Hepatocyte (in vitro differentiated cells): ENCODE results near the gene KIRREL3.

ENCODE experiments used
- EZH2 ChIP-seq: fragments of 200-600 bp; sonication (generic); IDR thresholded peaks from 2 replicates; pipeline ENCODE4 v1.6.1; 2016; ENCODE audit warnings: antibody characterized with exemption, mild to moderate bottlenecking, borderline replicate concordance
- TF ChIP-seq, protein P1 (sequence below): fragments of 200-600 bp; sonication (generic); IDR thresholded peaks from 2 replicates; pipeline ENCODE4 v1.5.1; 2016; ENCODE audit warnings: antibody characterized with exemption, mild to moderate bottlenecking; ENCODE audit not compliant: poor library complexity

DNA sequence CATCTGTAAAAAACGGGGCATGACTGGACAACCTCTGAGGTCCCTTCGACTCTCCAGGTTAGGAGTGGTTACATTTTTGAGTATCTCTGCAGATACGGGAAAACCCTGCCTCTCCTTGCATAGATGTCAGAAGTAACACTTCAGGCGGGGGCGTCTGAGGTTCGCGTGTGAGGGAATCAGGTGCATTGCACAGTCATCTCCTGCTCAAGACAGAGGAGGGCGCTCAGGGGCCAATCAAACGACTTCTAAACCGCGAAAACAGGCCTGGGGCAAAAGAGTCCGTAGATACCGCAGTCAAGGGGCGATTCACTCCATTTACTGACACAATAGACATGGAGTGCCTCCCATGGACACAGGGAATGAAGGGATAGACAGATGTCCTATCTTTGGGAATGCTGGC lies 31.7 kb downstream of the KIRREL3 start:
- TF ChIP-seq, protein P1, sequence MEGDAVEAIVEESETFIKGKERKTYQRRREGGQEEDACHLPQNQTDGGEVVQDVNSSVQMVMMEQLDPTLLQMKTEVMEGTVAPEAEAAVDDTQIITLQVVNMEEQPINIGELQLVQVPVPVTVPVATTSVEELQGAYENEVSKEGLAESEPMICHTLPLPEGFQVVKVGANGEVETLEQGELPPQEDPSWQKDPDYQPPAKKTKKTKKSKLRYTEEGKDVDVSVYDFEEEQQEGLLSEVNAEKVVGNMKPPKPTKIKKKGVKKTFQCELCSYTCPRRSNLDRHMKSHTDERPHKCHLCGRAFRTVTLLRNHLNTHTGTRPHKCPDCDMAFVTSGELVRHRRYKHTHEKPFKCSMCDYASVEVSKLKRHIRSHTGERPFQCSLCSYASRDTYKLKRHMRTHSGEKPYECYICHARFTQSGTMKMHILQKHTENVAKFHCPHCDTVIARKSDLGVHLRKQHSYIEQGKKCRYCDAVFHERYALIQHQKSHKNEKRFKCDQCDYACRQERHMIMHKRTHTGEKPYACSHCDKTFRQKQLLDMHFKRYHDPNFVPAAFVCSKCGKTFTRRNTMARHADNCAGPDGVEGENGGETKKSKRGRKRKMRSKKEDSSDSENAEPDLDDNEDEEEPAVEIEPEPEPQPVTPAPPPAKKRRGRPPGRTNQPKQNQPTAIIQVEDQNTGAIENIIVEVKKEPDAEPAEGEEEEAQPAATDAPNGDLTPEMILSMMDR, result peak; percentile 5
- TF ChIP-seq EZH2, result no peak
